ENCODE results near the gene BARX2.

DNA sequence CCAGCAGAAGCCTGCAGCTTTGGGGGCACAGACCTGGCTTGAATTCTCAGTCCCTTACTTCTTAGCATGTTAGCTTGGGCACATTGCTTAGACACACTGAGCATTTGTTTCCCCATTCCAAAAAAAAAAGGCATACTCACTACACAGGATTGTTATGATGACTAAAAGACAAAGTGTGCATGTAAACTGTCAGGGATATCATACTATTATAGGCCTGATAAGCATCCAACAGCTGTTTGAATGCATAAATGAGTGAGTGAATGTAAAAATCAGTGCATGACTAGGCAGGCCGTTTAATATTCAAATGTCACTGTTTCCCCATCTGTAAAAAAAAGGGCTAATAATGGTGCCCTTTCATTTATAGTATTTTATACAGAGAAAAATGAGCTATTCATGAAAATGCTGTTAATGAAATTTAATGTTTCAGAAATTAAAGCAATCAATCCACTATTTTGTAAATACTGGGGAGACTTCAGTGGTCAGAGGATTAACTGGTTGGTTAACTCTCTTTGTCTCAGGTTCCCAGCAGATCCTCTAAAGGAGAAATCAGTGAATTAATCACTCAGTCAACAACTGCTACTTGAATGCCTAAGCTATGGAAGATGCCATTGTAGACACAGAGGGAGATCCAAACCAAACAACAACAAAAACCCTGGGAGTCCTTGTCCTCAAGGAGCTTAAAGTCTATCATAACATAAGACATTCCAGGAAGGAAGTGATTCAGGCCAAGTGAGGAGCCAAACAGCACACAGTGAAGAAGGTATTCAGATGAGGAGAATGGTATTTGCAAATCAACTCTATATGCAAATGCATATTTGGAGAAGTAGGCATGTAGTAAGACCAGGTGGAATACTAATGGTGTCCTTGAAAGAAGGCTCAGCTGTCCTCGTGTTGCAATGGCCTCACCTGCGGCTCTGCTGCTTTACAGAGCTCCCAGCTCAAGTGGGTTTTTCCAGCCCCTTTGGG lies 26.8 kb downstream of the BARX2 start:
- TF ChIP-seq CTCF (IDR thresholded peaks at IDR 0.05) (no peak), EZH2 (IDR thresholded peaks at IDR 0.05; ENCODE audit: borderline replicate concordance, insufficient read depth, low read depth, low read length, poor library complexity, severe bottlenecking) (no peak)
